Adipocyte (in vitro differentiated cells): Measurements from ENCODE around the gene BRME1.

ENCODE experiments used
- DNase-seq: peaks from one replicate; pipeline ENCODE4 v3.0.0-alpha.2; 2015; ENCODE audit warnings: low read depth
- H3K27me3 ChIP-seq: replicated peaks from 2 replicates; pipeline ENCODE4 v1.7.0; 2013; ENCODE audit warnings: mild to moderate bottlenecking, low read length, moderate library complexity; ENCODE audit not compliant: control insufficient read depth, insufficient read depth
- H3K36me3 ChIP-seq: 2 replicates; pipeline ENCODE4 v1.7.0; 2013; ENCODE audit warnings: low read length, mild to moderate bottlenecking, moderate library complexity; ENCODE audit not compliant: control insufficient read depth, insufficient read depth, severe bottlenecking
- H3K4me1 ChIP-seq: 2 replicates; pipeline ENCODE4 v1.7.0; 2013; ENCODE audit warnings: mild to moderate bottlenecking, low read length, moderate library complexity; ENCODE audit not compliant: control insufficient read depth, insufficient read depth
- H3K4me3 ChIP-seq: 2 replicates; pipeline ENCODE4 v1.7.0; 2013; ENCODE audit warnings: mild to moderate bottlenecking, low read length, moderate library complexity
- H3K9ac ChIP-seq: 2 replicates; pipeline ENCODE4 v1.7.0; 2013; ENCODE audit warnings: mild to moderate bottlenecking, low read length, moderate library complexity
- H3K9me3 ChIP-seq: 2 replicates; pipeline ENCODE4 v1.7.0; 2013; ENCODE audit warnings: mild to moderate bottlenecking, low read length, moderate library complexity; ENCODE audit not compliant: control insufficient read depth

Gene BRME1

DNA sequence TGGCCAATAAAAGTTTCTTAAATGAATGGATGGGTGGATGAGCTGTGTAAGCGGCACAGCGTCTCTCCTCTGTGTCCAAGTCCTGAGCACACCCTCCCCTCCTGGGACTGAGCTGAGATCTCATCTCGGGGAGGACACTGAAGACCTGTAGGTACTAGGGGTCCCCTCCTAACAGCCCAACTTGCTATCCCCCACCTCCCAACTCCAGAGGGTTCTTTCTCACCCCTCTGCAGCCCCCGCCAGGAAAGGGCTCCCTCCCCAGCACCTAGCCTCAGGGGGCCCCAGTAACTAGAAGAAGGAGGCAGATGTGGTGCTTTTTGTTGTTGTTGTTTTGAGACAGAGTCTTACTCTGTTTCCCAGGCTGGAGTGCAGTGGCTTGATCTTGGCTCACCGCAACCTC, 30.1 kb downstream of the BRME1 start:
- H3K27me3 ChIP-seq, result no peaks in the 10 kb centered on the region
- DNase-seq, result no peak
- no peaks in the 10 kb centered on the region for H3K36me3 ChIP-seq
- H3K9me3 ChIP-seq, result no peaks in the 10 kb centered on the region
- H3K4me3 ChIP-seq, result no peak overlapping the region
- H3K4me1 ChIP-seq, result peaks cover 14% of the 10 kb centered on the region
- no peak overlapping the region for H3K9ac ChIP-seq

DNA sequence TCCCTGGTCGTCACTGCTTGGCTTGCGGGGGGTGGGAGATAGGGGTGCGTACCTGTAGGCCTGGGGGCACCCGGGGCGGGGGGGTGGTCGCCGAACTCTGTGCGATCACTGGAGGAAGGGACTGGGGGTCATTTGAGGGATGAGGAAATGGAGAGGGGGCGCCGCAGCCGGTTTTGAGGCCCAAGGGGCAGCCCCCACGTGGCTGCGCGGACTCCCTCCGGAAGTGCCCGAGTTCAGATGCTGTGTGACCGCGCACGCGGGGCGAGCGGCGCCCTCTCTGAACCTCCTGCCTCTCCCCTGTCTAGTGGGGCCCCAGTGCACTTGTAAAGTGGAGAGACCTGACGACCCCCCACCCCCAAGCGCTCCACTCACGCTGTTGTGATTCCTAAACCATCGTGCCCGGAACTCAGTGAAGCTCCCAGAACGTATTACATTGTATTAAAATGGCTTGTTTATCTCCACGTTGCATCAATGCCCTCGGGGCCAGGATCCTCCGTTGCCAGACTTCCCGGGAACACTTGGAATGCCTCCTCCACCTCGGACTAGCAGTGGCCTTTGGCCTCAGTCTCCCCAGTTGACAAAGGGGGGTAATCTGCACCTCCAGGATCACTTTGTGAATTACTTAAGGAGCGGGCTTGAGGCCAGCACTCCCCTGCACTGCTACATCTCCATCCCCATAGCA, 31.9 kb downstream of the BRME1 start:
- H3K36me3 ChIP-seq, result no peaks in the 10 kb centered on the region
- DNase-seq, result no peak
- H3K9me3 ChIP-seq, result no peaks in the 10 kb centered on the region
- H3K4me1 ChIP-seq, result peaks cover 9% of the 10 kb centered on the region
- peak overlapping the region; percentile 52 for H3K4me3 ChIP-seq
- H3K27me3 ChIP-seq, result no peaks in the 10 kb centered on the region
- peak overlapping the region; percentile 25 for H3K9ac ChIP-seq

DNA sequence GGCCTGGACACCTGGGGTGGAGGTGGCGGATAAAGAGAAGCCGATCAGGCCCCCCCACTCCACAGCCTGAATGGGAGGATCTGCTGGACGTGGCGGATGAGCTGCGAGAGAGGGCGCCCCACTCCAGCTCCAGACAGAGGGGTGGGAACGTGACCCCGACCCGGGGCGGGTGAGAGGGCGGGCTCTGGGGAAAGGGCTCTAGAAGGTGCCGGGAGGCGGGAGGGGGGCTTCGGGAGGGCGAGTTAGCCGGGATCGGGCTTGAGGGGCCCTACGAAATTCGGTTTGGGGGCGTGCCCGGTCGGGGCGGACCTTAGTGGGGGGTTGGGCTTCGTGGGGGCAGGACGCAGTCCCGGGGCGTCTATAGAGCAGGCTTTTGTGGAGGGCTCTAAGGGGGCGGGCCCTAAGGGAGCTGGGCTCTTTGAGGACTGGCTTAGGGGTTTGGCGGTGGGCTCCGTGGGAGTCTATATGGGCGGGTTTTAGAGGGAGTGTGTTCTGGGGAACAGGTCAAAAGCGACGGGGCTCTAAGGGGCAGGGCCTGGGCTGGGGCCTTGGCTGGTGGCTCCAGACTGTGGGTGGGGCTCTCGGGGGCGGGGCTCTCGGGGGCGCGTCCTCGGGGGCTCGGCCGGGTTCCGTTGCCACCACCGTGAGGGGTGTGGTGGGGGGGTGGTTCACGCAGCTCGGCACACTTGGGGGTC, 33.1 kb downstream of the BRME1 start:
- no peaks in the 10 kb centered on the region for H3K9me3 ChIP-seq
- peak overlapping the region; percentile 44 for H3K4me3 ChIP-seq
- no peak overlapping the region for H3K9ac ChIP-seq
- no peaks in the 10 kb centered on the region for H3K27me3 ChIP-seq
- H3K36me3 ChIP-seq, result no peaks in the 10 kb centered on the region
- no peak for DNase-seq
- H3K4me1 ChIP-seq, result peaks cover 9% of the 10 kb centered on the region

DNA sequence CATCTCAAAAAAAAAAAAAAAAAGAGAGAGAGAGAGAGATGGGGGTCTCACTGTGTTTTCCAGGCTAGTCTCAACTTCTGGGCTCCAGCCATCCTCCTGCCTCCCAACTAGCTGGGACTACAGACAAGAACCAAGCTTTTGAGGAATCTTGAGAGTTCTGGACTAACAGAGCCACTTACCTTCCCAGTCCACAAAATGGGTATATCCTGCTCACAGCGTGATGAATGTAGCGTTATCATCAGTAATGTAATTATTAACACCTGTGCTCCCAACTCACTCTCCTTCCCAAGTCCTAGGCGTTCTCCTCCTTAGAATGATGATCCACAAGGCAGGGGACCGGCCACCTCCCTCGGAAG, 33.6 kb downstream of the BRME1 start:
- H3K36me3 ChIP-seq, result no peaks in the 10 kb centered on the region
- DNase-seq, result no peak
- H3K9ac ChIP-seq, result no peak overlapping the region
- H3K4me1 ChIP-seq, result peaks cover 9% of the 10 kb centered on the region
- H3K9me3 ChIP-seq, result no peaks in the 10 kb centered on the region
- no peaks in the 10 kb centered on the region for H3K27me3 ChIP-seq
- peak overlapping the region; percentile 44 for H3K4me3 ChIP-seq

DNA sequence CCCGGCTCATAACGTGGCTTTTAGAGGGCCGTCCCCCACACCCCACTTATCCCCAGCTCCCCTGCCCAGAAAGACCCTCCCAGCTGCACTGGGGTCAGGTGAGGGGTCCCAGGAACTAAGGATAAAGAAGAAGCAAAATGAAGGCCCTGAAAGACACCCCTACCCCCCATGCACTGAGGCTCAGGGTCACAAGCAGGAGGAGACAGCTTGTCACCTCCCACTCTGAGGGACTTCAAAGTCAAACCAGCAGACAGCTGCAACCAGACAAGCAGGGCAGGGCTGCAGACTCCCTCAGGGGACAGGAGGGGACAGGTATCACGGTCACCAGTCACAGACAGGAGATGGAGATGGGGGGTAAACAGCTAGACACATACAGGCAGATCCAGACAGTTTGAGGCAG, 35.0 kb downstream of the BRME1 start:
- Histone ChIP-seq H3K4me1 (peaks cover 13% of the 10 kb centered on the region), H3K27me3 (no peaks in the 10 kb centered on the region), H3K9ac (no peak overlapping the region), H3K9me3 (no peaks in the 10 kb centered on the region), H3K36me3 (no peaks in the 10 kb centered on the region), H3K4me3 (no peak overlapping the region)
- no peak for DNase-seq

DNA sequence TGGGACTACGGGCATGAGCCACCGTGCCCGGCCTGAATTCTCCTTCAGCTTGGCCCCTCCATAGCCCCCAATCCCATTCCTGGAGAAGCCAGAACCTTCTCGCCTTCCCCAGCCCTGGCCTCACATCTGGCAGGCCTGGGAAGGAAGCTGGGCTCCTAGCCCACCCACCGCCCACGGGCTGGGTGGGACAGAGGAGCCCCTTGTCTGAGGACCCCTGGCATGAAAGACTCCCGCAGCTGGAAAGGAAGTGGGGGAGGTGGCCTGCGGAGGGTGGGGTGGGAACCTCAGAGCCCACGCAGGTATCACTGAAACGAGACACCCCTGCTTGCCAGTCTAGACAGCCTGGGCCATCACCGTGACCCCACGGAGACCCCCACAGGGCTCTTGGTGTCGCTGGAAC, 36.6 kb downstream of the BRME1 start:
- no peak for DNase-seq
- no peaks in the 10 kb centered on the region for H3K36me3 ChIP-seq
- H3K4me3 ChIP-seq, result no peak overlapping the region
- H3K27me3 ChIP-seq, result no peaks in the 10 kb centered on the region
- peaks cover 12% of the 10 kb centered on the region for H3K4me1 ChIP-seq
- H3K9me3 ChIP-seq, result no peaks in the 10 kb centered on the region
- no peak overlapping the region for H3K9ac ChIP-seq

DNA sequence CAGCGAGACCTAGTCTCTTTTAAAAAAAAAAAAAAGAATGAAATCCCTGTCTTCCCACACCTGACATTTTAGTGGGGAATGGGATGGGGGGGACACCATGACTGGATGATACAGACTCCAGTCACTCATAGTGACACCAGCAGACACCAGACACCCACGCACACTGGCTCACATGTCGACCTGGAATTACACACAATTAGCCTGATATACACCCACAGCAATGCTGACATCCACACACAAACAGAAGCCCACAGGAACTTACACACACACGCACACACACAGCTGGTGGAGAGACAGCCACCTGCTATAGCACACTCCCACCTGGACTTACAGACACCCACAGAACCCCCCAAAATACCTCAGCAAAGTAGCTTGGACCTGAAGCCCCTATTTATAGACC, 37.3 kb downstream of the BRME1 start:
- Histone ChIP-seq H3K4me1 (peaks cover 7% of the 10 kb centered on the region), H3K36me3 (no peaks in the 10 kb centered on the region), H3K4me3 (no peak overlapping the region), H3K27me3 (no peaks in the 10 kb centered on the region), H3K9me3 (no peaks in the 10 kb centered on the region), H3K9ac (no peak overlapping the region)
- no peak for DNase-seq

DNA sequence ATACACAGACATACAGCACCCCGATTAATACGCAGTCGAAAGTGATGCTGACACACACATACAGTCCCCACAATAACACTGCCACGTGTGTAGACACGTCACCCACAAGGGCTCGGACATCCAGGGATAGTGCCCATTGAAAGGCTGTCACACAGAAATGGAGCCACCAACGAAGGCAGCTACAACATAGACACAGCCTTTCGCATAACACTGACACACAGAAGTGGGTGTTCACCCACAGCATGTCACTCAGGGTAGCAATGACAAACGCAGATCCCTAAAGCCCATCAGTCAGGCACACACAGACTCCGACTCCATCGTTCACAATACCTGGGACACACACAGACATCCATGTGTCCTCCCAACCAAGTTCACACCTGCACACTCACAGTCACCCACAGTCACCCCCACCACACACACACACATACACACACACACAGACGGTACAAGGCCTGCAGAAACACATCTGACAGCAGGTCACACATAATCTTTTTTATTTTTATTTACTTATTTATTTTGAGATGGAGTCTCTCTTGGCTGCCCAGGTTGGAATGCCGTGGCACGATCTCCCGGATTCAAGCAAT, 39.4 kb downstream of the BRME1 start:
- peaks cover 7% of the 10 kb centered on the region for H3K4me1 ChIP-seq
- no peaks in the 10 kb centered on the region for H3K9me3 ChIP-seq
- no peaks in the 10 kb centered on the region for H3K27me3 ChIP-seq
- peak overlapping the region; percentile 84 for H3K9ac ChIP-seq
- peak overlapping the region; percentile 80 for H3K4me3 ChIP-seq
- H3K36me3 ChIP-seq, result no peaks in the 10 kb centered on the region
- no peak for DNase-seq

DNA sequence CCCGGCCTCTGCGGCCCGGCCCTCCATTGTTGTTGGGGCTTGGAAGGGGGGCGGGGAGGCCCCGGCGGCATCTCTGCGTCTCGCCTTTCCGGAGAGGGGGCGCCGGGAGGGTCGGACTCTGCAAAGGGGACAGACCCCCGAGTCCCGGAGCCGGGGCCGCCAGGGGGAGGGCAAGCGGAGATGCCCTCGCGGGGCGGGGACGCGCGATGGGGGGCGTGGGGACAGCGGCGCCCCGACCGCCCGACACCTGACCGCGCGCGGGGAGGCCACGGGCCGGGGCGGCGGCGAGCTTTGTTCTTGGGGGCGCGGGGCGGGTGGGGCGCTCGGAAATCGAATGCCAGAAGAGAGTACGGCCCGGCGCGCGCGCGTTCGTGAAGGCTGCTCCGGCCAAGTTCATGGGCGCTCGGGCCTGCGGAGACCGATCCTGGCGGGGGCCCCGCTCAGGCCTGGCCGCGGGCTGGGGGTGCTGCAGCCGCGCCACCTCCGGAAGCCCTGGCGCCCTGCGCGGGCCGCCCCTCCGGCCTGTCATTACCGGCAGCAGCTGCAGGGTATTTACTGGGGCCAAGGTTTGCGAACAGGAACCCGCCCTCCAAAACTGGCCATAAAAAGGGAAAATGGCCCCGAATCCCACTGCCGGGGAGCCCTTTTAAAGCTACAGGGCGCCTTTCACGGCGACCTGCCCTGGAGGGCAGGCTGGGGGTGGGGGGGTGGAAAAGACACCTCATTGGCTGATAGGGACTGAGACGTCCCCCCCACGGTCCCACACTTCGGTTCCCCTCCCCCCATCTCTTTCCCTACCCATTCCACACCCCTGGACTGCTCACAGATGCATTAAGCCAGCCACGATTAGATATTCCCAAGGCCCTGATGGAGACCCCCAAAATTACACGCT, 40.1 kb downstream of the BRME1 start:
- Histone ChIP-seq H3K4me1 (peaks cover 13% of the 10 kb centered on the region), H3K27me3 (no peaks in the 10 kb centered on the region)

DNA sequence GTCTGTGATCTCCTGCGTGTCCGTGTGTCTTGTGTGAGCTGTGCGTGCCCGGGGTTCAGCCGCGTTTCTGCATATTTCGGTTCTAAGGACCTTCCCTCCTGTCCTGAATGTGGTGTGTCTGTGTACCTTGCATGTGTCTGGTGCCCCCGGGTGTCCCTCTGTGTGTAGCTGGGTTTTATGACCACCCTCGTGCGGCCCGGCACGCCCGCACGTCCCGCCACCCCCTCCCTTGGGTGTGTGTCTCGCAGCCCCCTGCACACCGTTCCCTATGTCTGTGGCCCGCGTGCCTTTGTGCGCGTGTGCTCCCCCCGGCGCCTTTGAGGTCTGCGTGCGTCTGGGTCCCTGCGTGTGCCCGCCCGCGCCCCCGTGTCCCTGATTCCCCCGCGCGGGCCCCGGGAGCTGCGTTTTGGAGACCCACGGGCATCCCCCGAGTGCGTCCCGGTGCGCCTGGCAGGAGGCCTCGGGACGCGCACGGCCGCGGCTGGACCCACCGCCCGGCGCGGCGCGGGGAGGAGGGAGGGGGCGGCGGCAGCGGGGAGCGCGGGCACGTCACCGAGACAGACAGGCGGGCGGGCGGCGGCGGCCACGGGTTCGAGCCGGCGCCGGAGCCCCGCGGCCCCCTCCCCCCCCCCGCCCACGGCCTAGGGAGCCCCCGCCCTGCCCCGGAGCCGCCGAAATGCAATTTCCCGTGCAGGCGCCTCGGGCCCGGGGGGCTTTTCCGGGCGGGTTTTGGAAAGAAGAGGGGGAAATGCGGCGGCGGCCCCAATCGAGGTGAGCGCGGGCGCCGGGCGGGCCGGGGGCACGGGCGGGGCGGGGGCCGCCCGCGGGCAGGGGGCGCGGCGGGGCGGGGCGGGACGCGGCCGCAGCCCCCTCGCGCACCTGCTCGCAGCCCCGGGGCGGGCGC, 41.0 kb downstream of the BRME1 start:
- H3K9me3 ChIP-seq, result no peaks in the 10 kb centered on the region
- H3K4me1 ChIP-seq, result peaks cover 13% of the 10 kb centered on the region
- no peak overlapping the region for H3K4me3 ChIP-seq
- no peaks in the 10 kb centered on the region for H3K27me3 ChIP-seq
- no peak for DNase-seq
- H3K9ac ChIP-seq, result no peak overlapping the region
- H3K36me3 ChIP-seq, result no peaks in the 10 kb centered on the region

More for the DNA sequence above, 40.1 kb downstream of the BRME1 start:
- H3K4me3 ChIP-seq, result peak overlapping the region; percentile 80
- H3K9ac ChIP-seq, result peak overlapping the region; percentile 84
- no peaks in the 10 kb centered on the region for H3K36me3 ChIP-seq
- no peaks in the 10 kb centered on the region for H3K9me3 ChIP-seq
- peak; percentile 64 for DNase-seq
